Spleen (tissue), 11 donors: ENCODE measurements around the gene HOXD4. TPM values are rescaled to one million over a fixed set of nuclear protein-coding genes. Genes with fewer than 3 reads are reported as not detected.

Experiments
- DNase-seq: peaks from one replicate; pipeline ENCODE4 v3.0.0-alpha.2; 2020
- H3K27ac ChIP-seq, 8 donors: fragments of 200-600 bp; sonication (generic) in 7 of 8; 1 replicate in 4 of 8; 2 replicates in 4 of 8; pipeline versions ENCODE4 v1.5.0 to v1.8.0; 2016 to 2021; ENCODE audit warnings: inconsistent platforms in 4 of 8, mild to moderate bottlenecking in 4 of 8, moderate library complexity in 1 of 8
- H3K27me3 ChIP-seq, 7 donors: fragments of 200-600 bp; sonication (generic) in 6 of 7; replicated peaks in 1 of 7; 1 replicate in 4 of 7; 2 replicates in 3 of 7; pipeline versions ENCODE4 v1.5.0 to v1.8.0; 2016 to 2021; ENCODE audit warnings: inconsistent platforms in 3 of 7, mild to moderate bottlenecking in 1 of 7
- H3K36me3 ChIP-seq, 6 donors: fragments of 200-600 bp; sonication (generic) in 5 of 6; 1 replicate in 4 of 6; 2 replicates in 2 of 6; pipeline versions ENCODE4 v1.5.0 to v1.8.0; 2016 to 2021; ENCODE audit warnings: inconsistent platforms in 2 of 6
- H3K4me1 ChIP-seq, 6 donors: fragments of 200-600 bp; sonication (generic) in 5 of 6; 1 replicate in 3 of 6; 2 replicates in 3 of 6; pipeline versions ENCODE4 v1.5.0 to v1.8.0; 2016 to 2021; ENCODE audit warnings: inconsistent platforms in 3 of 6
- H3K4me3 ChIP-seq, 8 donors: fragments of 200-600 bp; sonication (generic) in 7 of 8; 1 replicate in 4 of 8; 2 replicates in 4 of 8; pipeline versions ENCODE4 v1.5.0 to v1.8.0; 2016 to 2021; ENCODE audit warnings: inconsistent platforms in 4 of 8, mild to moderate bottlenecking in 4 of 8, moderate library complexity in 2 of 8
- H3K9me3 ChIP-seq, 8 donors: fragments of 200-600 bp; sonication (generic) in 7 of 8; 1 replicate in 4 of 8; 2 replicates in 4 of 8; pipeline versions ENCODE4 v1.5.0 to v1.8.0; 2016 to 2021; ENCODE audit warnings: inconsistent platforms in 4 of 8
- CTCF ChIP-seq, 11 experiments: fragments of 200-600 bp in 7 of 11; fragments of 450-650 bp in 4 of 11; sonication (generic) in 4 of 11; IDR thresholded peaks in 8 of 11; conservative IDR thresholded peaks in 3 of 11; 1 replicate in 7 of 11; 2 replicates in 4 of 11; pipeline versions ENCODE4 v1.4.0 to v1.8.0; 2016 to 2021; ENCODE audit warnings: antibody characterized with exemption in 11 of 11, inconsistent platforms in 4 of 11, mild to moderate bottlenecking in 1 of 11
- POLR2A ChIP-seq, 3 donors: fragments of 450-650 bp; IDR thresholded peaks; one replicate each; pipeline ENCODE4 v1.5.1; 2017; ENCODE audit warnings: antibody characterized with exemption in 3 of 3, mild to moderate bottlenecking in 1 of 3
- POLR2AphosphoS5 ChIP-seq, 3 donors: sonication (generic); formaldehyde crosslinking; IDR thresholded peaks; one replicate each; pipeline ENCODE4 v1.5.1; 2017; ENCODE audit warnings: antibody characterized with exemption in 3 of 3
- WGBS, 5 donors: extraction: QIAGEN DNeasy Blood & Tissue Kit in 3 of 5; methylation state at CpG; one replicate each; pipeline versions ENCODE4 v1.1.5 to v1.1.7; 2013 to 2018; 5-methylcytosine and 5-hydroxymethylcytosine counted together
- intact Hi-C: fragments of 100-400 bp; cut with DNase I; formaldehyde crosslinking; loops from one replicate; pipeline ENCODE4 v1.15.0; 2023; ENCODE audit warnings: low total_unique reads
- polyA plus RNA-seq, 3 donors: library from polyadenylated mRNA; stranded (reverse); fragments of 200-250 nt; gene quantifications; one replicate each; pipeline ENCODE4 v1.2.1, GENCODE V29; 2013
- total RNA-seq, 7 donors: library from RNA; depleted of rRNA in 3 of 7; stranded (reverse); fragments of >200 nt in 3 of 7; fragmentation: NEBNext Ultra II Directional in 4 of 7; extraction: Animal tissue kit (Norgen Biotek cat#: 25700) in 4 of 7; gene quantifications; one replicate each; pipeline versions ENCODE4 v1.1.0 to v1.2.1, GENCODE V29; 2016 to 2021
- donor health status: healthy with polysubstance abuse.
- donor health status: DM: no; HTN: no; CAD: no; lungs with moderate emphysema.
- donor health status: DM: no; HTN: no; CAD: no.
- donor health status: Bipolar disorder and iron deficiency.
- donor health status: healthy.
- donor health status: DM: no; HTN: no; CAD: no.
- donor health status: DM: yes; HTN: yes; CAD: no.

Gene HOXD4
- total and polyA plus RNA-seq, 10 donors, result 0.88 to 9.8 (median 6.5) TPM

GRCh38 chr2:176118601-176119339 is 32.6 kb upstream of the HOXD4 start:
- H3K27me3 ChIP-seq, result peaks cover 13 to 100% (median 100%) of the 10 kb centered on the region in 7 donors
- intact Hi-C loops, result loop anchor here (10.0 kb wide), 1 partner anchor 696 kb away; no protein-coding TSS in a partner anchor
- 11 to 17% (median 12%) methylated on average over 24 of the region's 24 CpGs for WGBS, 5 donors

GRCh38 chr2:176120364-176121189 is 30.8 kb upstream of the HOXD4 start:
- Histone ChIP-seq H3K27ac (no peak overlapping the region), H3K36me3 (no peaks in the 10 kb centered on the region), H3K4me3 (no peak overlapping the region), H3K9me3 (peaks cover 0 to 11% (median 0%) of the 10 kb centered on the region in 8 donors), H3K4me1 (peaks cover 0 to 50% (median 27%) of the 10 kb centered on the region in 6 donors), H3K27me3 (peaks cover 13 to 100% (median 99%) of the 10 kb centered on the region in 7 donors)
- 27 to 40% (median 29%) methylated on average over 13 of the region's 13 CpGs for WGBS, 5 donors
- intact Hi-C loops, result no loop called here
- no peak for TF ChIP-seq POLR2A (IDR thresholded peaks at IDR 0.05)
- no peak for TF ChIP-seq CTCF (IDR thresholded peaks at IDR 0.05 in 8 of 11, conservative IDR thresholded peaks at IDR 0.05 in 3 of 11)
- no peak for TF ChIP-seq POLR2AphosphoS5 (IDR thresholded peaks at IDR 0.05)
- DNase-seq, result no peak

More at GRCh38 chr2:176118601-176119339, 32.6 kb upstream of the HOXD4 start:
- no peak overlapping the region for H3K27ac ChIP-seq
- peaks cover 0 to 11% (median 0%) of the 10 kb centered on the region in 8 donors for H3K9me3 ChIP-seq
- DNase-seq, result no peak
- peaks cover 0 to 46% (median 25%) of the 10 kb centered on the region in 6 donors for H3K4me1 ChIP-seq
- peak overlapping the region in 1 of 8 donors; percentile 31 for H3K4me3 ChIP-seq
- H3K36me3 ChIP-seq, result no peaks in the 10 kb centered on the region
- peak in 4 of 11 experiments; percentile 17 to 36 (median 26) for TF ChIP-seq CTCF (IDR thresholded peaks at IDR 0.05 in 8 of 11, conservative IDR thresholded peaks at IDR 0.05 in 3 of 11)
- TF ChIP-seq POLR2A (IDR thresholded peaks at IDR 0.05), result no peak
- peak in 1 of 3 donors; percentile 12 for TF ChIP-seq POLR2AphosphoS5 (IDR thresholded peaks at IDR 0.05)

- 12 to 22% (median 18%) methylated on average over 28 to 53 of the region's 53 CpGs for whole genome bisulfite sequencing, 5 donors
- no peak for DNase-seq
- Histone ChIP-seq H3K9me3 (peaks cover 0 to 10% (median 0%) of the 10 kb centered on the region in 8 donors), H3K4me1 (peaks cover 0 to 42% (median 27%) of the 10 kb centered on the region in 6 donors), H3K27ac (peak overlapping the region in 5 of 8 donors; percentile 79 to 85 (median 82)), H3K36me3 (no peaks in the 10 kb centered on the region), H3K4me3 (peak overlapping the region in 6 of 8 donors; percentile 7 to 69 (median 45)), H3K27me3 (peaks cover 13 to 100% (median 99%) of the 10 kb centered on the region in 7 donors)
- intact Hi-C loops, result no loop called here
- no peak for TF ChIP-seq CTCF (IDR thresholded peaks at IDR 0.05 in 8 of 11, conservative IDR thresholded peaks at IDR 0.05 in 3 of 11)
- no peak for TF ChIP-seq POLR2AphosphoS5 (IDR thresholded peaks at IDR 0.05)
- no peak for TF ChIP-seq POLR2A (IDR thresholded peaks at IDR 0.05)
Observed at GRCh38 chr2:176121190-176122051, 29.9 kb upstream of the HOXD4 start.
